ENCODE data around the gene LAMA3. TPM values are rescaled to one million over a fixed set of nuclear protein-coding genes. Genes with fewer than 3 reads are reported as not detected.
A peak's percentile ranks its signal among the peaks of the same experiment; 100 is the strongest.

The LAMA3 gene
- total and polyA plus RNA-seq, 2 experiments from 2014 or later: 3.9 to 4.9 TPM

GRCh38 chr18:23664674-23665073, 24.6 kb upstream of the LAMA3 start (continued):
- TF ChIP-seq, protein P1, sequence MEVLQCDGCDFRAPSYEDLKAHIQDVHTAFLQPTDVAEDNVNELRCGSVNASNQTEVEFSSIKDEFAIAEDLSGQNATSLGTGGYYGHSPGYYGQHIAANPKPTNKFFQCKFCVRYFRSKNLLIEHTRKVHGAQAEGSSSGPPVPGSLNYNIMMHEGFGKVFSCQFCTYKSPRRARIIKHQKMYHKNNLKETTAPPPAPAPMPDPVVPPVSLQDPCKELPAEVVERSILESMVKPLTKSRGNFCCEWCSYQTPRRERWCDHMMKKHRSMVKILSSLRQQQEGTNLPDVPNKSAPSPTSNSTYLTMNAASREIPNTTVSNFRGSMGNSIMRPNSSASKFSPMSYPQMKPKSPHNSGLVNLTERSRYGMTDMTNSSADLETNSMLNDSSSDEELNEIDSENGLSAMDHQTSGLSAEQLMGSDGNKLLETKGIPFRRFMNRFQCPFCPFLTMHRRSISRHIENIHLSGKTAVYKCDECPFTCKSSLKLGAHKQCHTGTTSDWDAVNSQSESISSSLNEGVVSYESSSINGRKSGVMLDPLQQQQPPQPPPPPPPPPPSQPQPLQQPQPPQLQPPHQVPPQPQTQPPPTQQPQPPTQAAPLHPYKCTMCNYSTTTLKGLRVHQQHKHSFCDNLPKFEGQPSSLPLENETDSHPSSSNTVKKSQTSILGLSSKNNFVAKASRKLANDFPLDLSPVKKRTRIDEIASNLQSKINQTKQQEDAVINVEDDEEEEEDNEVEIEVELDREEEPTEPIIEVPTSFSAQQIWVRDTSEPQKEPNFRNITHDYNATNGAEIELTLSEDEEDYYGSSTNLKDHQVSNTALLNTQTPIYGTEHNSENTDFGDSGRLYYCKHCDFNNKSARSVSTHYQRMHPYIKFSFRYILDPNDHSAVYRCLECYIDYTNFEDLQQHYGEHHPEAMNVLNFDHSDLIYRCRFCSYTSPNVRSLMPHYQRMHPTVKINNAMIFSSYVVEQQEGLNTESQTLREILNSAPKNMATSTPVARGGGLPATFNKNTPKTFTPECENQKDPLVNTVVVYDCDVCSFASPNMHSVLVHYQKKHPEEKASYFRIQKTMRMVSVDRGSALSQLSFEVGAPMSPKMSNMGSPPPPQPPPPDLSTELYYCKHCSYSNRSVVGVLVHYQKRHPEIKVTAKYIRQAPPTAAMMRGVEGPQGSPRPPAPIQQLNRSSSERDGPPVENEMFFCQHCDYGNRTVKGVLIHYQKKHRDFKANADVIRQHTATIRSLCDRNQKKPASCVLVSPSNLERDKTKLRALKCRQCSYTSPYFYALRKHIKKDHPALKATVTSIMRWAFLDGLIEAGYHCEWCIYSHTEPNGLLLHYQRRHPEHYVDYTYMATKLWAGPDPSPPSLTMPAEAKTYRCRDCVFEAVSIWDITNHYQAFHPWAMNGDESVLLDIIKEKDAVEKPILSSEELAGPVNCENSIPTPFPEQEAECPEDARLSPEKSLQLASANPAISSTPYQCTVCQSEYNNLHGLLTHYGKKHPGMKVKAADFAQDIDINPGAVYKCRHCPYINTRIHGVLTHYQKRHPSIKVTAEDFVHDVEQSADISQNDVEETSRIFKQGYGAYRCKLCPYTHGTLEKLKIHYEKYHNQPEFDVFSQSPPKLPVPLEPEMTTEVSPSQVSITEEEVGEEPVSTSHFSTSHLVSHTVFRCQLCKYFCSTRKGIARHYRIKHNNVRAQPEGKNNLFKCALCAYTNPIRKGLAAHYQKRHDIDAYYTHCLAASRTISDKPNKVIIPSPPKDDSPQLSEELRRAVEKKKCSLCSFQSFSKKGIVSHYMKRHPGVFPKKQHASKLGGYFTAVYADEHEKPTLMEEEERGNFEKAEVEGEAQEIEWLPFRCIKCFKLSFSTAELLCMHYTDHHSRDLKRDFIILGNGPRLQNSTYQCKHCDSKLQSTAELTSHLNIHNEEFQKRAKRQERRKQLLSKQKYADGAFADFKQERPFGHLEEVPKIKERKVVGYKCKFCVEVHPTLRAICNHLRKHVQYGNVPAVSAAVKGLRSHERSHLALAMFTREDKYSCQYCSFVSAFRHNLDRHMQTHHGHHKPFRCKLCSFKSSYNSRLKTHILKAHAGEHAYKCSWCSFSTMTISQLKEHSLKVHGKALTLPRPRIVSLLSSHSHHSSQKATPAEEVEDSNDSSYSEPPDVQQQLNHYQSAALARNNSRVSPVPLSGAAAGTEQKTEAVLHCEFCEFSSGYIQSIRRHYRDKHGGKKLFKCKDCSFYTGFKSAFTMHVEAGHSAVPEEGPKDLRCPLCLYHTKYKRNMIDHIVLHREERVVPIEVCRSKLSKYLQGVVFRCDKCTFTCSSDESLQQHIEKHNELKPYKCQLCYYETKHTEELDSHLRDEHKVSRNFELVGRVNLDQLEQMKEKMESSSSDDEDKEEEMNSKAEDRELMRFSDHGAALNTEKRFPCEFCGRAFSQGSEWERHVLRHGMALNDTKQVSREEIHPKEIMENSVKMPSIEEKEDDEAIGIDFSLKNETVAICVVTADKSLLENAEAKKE (CRISPR knock-in tag; IDR thresholded peaks at IDR 0.05): no peak

- Histone ChIP-seq H3K9me2 (ENCODE audit: insufficient read depth) (no peaks in the 10 kb centered on the region), H3K4me1 (ENCODE audit: insufficient read depth) (peaks cover 30% of the 10 kb centered on the region), H3K4me3 (no peak overlapping the region), H2AFZ (no peak overlapping the region), H3K79me2 (replicated peaks; ENCODE audit: insufficient read depth) (no peaks in the 10 kb centered on the region), H3K27ac (ENCODE audit: low read depth) (no peak overlapping the region), H3F3A (replicated peaks; ENCODE audit: low read depth) (no peaks in the 10 kb centered on the region), H4K20me1 (replicated peaks; ENCODE audit: insufficient read depth) (no peaks in the 10 kb centered on the region), H3K36me3 (ENCODE audit: insufficient read depth) (no peaks in the 10 kb centered on the region), H3K27me3 (ENCODE audit: insufficient read depth) (peaks cover 5% of the 10 kb centered on the region), H3K4me2 (no peak overlapping the region)
- H3K4me3 Mint-ChIP-seq: no peak overlapping the region
- peaks cover 21% of the 10 kb centered on the region for H3K4me1 Mint-ChIP-seq
- H3K27ac Mint-ChIP-seq: no peak overlapping the region
- H3K27me3 Mint-ChIP-seq (ENCODE audit: insufficient read depth, low read depth, poor library complexity): peaks cover 10% of the 10 kb centered on the region
- ATAC-seq: no peak
- H3K9me3 Mint-ChIP-seq: no peaks in the 10 kb centered on the region
- TF ChIP-seq CTCF (conservative IDR thresholded peaks at IDR 0.05; ENCODE audit: low read depth in 2 of 2): peak in 1 of 2 experiments; percentile 37; a peak in 2 of 4 replicates
- TF ChIP-seq CREB1 (CRISPR knock-in tag; IDR thresholded peaks at IDR 0.05; ENCODE audit: low read depth): no peak
- DNase-seq (ENCODE audit: low spot score): no peak
- peaks cover 3% of the 10 kb centered on the region; the same call in 1 of the 3 replicates for H3K36me3 Mint-ChIP-seq (ENCODE audit: low read depth)
Observed at GRCh38 chr18:23667114-23667513, 22.1 kb upstream of the LAMA3 start.
